ENCODE data around the gene ASPM. TPM values are rescaled to one million over a fixed set of nuclear protein-coding genes. Genes with fewer than 3 reads are reported as not detected.

ASPM gene
- total and polyA plus RNA-seq, 7 donors, result 0.03 to 0.24 (median 0.12) TPM; not detected in 1

- DNase-seq (no peak), ATAC-seq (no peak)
- no peak overlapping the region for H3K27ac ChIP-seq
- TF ChIP-seq CTCF (IDR thresholded peaks at IDR 0.05), result no peak
- intact Hi-C loops (cut with DNase I), result no loop called here
- H3K4me1 ChIP-seq, result peaks cover 4% of the 10 kb centered on the region
- no peaks in the 10 kb centered on the region for H3K9me3 ChIP-seq
- no peaks in the 10 kb centered on the region for H3K36me3 ChIP-seq (ENCODE audit: insufficient read depth in 1 of 2, low read depth in 1 of 2)
- 88 to 93% (median 89%) methylated on average over 1 of the region's 1 CpG for WGBS, 3 donors
- H3K27me3 ChIP-seq (ENCODE audit: insufficient read depth in 3 of 3, low read length in 2 of 3), result peaks cover 0 to 25% (median 0%) of the 10 kb centered on the region in 3 donors
- H3K4me3 ChIP-seq, result no peak overlapping the region
These were observed 4.9 kb downstream of the ASPM start for GRCh38 chr1:197141575-197141974.

DNA sequence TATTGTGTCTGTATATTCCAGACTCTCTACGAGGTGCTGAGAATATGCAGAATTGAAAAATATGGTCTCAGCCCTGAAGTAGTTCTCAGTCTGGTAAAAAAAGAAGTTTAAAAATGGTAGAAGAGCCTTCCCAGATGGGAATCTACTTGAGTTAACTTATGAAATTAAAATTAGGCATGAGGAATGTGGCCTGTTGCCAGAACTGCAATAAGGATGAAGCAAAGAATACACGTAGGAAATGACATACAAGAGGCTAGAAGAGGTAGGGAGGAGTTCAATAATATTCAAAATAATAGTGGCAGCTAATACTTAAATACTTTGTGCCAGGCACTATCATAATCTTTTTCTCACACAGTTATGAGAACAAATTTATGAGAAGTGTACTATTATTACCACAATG lies 6.3 kb downstream of the ASPM start:
- Histone ChIP-seq H3K27me3 (ENCODE audit: insufficient read depth in 3 of 3, low read length in 2 of 3) (peaks cover 0 to 12% (median 0%) of the 10 kb centered on the region in 3 donors), H3K27ac (no peak overlapping the region), H3K4me1 (no peaks in the 10 kb centered on the region), H3K36me3 (ENCODE audit: insufficient read depth in 1 of 2, low read depth in 1 of 2) (no peaks in the 10 kb centered on the region), H3K4me3 (no peak overlapping the region), H3K9me3 (no peaks in the 10 kb centered on the region)
- DNase-seq (no peak), ATAC-seq (no peak)
- intact Hi-C loops (cut with DNase I), result no loop called here
- WGBS, 3 donors, result 52 to 62% (median 61%) methylated on average over 2 of the region's 2 CpGs
- no peak for TF ChIP-seq CTCF (IDR thresholded peaks at IDR 0.05)

DNA sequence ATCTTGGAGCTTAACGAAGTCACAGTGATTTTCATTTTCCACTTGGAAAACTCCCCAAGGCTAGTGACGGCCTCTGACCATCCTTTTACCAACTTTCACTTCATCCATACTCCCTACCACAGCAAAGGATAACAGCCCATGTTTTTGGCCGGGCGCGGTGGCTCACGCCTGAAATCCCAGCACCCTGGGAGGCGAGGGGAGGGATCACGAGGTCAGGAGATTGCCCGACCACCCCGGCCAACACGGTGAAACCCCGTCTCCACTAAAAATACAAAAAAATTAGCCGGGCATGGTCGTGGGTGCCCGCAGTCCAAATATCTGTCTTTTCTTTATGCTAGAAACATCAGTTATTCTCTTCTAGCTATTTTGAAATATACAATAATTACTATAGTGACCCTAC lies 7.3 kb downstream of the ASPM start:
- Histone ChIP-seq H3K4me3 (no peak overlapping the region), H3K9me3 (no peaks in the 10 kb centered on the region), H3K4me1 (no peaks in the 10 kb centered on the region), H3K27me3 (ENCODE audit: insufficient read depth in 3 of 3, low read length in 2 of 3) (peaks cover 0 to 4% (median 0%) of the 10 kb centered on the region in 3 donors), H3K36me3 (ENCODE audit: insufficient read depth in 1 of 2, low read depth in 1 of 2) (no peaks in the 10 kb centered on the region), H3K27ac (no peak overlapping the region)
- DNase-seq (no peak), ATAC-seq (no peak)
- 92 to 97% (median 97%) methylated on average over 15 of the region's 15 CpGs for WGBS, 3 donors
- no peak for TF ChIP-seq CTCF (IDR thresholded peaks at IDR 0.05)
- intact Hi-C loops (cut with DNase I), result no loop called here

DNA sequence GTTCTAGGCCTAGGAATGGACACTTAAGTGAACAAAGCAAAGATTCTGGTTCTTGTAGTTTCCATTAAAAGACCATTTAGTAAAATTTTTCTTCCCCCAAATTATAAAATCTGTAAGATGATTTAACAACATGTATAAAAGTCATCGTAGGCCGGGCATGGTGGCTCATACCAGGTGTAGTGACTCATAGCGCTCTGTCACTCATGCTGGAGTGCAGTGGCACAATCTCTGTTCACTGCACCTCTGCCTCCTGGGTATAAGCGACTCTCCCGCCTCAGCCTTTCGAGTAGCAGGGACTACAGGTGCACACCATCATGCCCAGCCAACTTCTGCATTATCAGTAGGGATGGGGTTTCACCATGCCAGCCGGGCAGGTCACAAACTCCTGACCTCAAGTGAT lies 9.1 kb downstream of the ASPM start:
- Histone ChIP-seq H3K4me1 (no peaks in the 10 kb centered on the region), H3K27me3 (ENCODE audit: insufficient read depth in 3 of 3, low read length in 2 of 3) (no peaks in the 10 kb centered on the region), H3K36me3 (ENCODE audit: insufficient read depth in 1 of 2, low read depth in 1 of 2) (no peaks in the 10 kb centered on the region), H3K27ac (no peak overlapping the region), H3K4me3 (no peak overlapping the region), H3K9me3 (no peaks in the 10 kb centered on the region)
- intact Hi-C loops (cut with DNase I), result no loop called here
- ATAC-seq (no peak), DNase-seq (no peak)
- WGBS, 3 donors, result 79 to 87% (median 82%) methylated on average over 7 of the region's 7 CpGs
- no peak for TF ChIP-seq CTCF (IDR thresholded peaks at IDR 0.05)

- Histone ChIP-seq H3K27me3 (ENCODE audit: insufficient read depth in 3 of 3, low read length in 2 of 3) (no peaks in the 10 kb centered on the region), H3K36me3 (ENCODE audit: insufficient read depth in 1 of 2, low read depth in 1 of 2) (no peaks in the 10 kb centered on the region), H3K27ac (no peak overlapping the region), H3K4me1 (no peaks in the 10 kb centered on the region), H3K9me3 (no peaks in the 10 kb centered on the region), H3K4me3 (no peak overlapping the region)
- ATAC-seq, result no peak
- WGBS, 3 donors, result 91 to 95% (median 92%) methylated on average over 2 of the region's 2 CpGs
- no peak for TF ChIP-seq CTCF (IDR thresholded peaks at IDR 0.05)
- no peak for DNase-seq
- intact Hi-C loops (cut with DNase I), result no loop called here
These were observed 15.7 kb downstream of the ASPM start for GRCh38 chr1:197130677-197131304.

Measured in psoas muscle (tissue), 8 donors.